ENCODE measurements around the gene GRM5. TPM values are rescaled to one million over a fixed set of nuclear protein-coding genes. Genes with fewer than 3 reads are reported as not detected.

Gene GRM5
- total RNA-seq, 1 experiment from 2014 or later, result not detected

DNA sequence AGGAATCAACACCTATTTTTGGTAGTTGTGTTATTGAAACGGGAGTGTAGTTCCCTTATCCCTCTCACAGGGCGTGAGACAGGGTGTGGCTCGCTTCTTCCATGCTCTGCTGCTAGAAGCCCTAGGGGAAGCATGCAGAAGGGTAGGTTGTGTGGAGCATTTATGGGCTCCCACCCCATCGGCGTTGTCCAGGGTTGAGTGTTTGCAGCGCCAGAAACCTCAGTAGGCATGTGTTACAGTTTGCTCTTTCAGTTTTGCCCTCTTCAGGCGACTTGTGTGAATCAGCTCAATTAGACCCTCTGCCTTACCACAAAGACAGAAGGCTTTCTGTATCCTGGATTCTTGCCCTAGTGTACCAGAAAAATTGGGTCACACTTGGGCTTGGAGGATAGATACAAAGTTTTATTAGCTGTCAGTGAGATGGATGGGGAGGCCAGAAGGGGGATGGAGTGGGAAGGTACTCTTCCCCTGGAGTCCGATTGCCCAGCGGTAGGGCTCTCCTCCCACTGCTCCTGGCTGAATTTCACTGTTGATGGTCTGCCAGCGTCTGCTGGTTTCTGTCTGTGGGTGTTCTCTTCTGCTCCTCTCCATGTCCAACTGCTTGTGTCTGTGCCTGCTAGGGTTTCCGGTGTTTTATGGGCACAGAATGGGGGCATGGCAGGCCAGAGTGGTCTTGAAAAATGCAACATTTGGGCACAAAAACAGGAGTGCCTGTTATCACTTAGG, 369.9 kb downstream of the GRM5 start:
- Histone ChIP-seq H2AFZ (ENCODE audit: low read length) (no peak overlapping the region), H3K4me3 (ENCODE audit: low read length) (no peak overlapping the region), H4K20me1 (ENCODE audit: low read length) (no peaks in the 10 kb centered on the region), H3K9ac (ENCODE audit: low read length) (no peak overlapping the region), H3K4me2 (ENCODE audit: low read length) (no peak overlapping the region), H3K27ac (ENCODE audit: low read length) (no peak overlapping the region), H3K79me2 (ENCODE audit: low read length) (no peaks in the 10 kb centered on the region), H3K9me2 (replicated peaks; ENCODE audit: low read length) (no peaks in the 10 kb centered on the region), H3K9me3 (ENCODE audit: low read length) (no peaks in the 10 kb centered on the region), H3K4me1 (ENCODE audit: insufficient read depth, low read length) (no peaks in the 10 kb centered on the region), H3F3A (ENCODE audit: low read length, unreplicated experiment) (no peaks in the 10 kb centered on the region), H3K27me3 (ENCODE audit: low read length) (no peaks in the 10 kb centered on the region), H3K36me3 (ENCODE audit: low read depth, low read length) (no peaks in the 10 kb centered on the region)
- TF ChIP-seq EZH2 (IDR thresholded peaks at IDR 0.05; ENCODE audit: low read length, unreplicated experiment), result no peak
- TF ChIP-seq, protein P1, sequence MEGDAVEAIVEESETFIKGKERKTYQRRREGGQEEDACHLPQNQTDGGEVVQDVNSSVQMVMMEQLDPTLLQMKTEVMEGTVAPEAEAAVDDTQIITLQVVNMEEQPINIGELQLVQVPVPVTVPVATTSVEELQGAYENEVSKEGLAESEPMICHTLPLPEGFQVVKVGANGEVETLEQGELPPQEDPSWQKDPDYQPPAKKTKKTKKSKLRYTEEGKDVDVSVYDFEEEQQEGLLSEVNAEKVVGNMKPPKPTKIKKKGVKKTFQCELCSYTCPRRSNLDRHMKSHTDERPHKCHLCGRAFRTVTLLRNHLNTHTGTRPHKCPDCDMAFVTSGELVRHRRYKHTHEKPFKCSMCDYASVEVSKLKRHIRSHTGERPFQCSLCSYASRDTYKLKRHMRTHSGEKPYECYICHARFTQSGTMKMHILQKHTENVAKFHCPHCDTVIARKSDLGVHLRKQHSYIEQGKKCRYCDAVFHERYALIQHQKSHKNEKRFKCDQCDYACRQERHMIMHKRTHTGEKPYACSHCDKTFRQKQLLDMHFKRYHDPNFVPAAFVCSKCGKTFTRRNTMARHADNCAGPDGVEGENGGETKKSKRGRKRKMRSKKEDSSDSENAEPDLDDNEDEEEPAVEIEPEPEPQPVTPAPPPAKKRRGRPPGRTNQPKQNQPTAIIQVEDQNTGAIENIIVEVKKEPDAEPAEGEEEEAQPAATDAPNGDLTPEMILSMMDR (conservative IDR thresholded peaks at IDR 0.05; ENCODE audit: low read depth, low read length), result no peak
- DNase-seq (no peak), ATAC-seq (no peak)
- intact Hi-C loops (cut with micrococcal nuclease), result no loop called here
- no TSS peak for BruUV-seq (replicated peaks)
- ChIA-PET POLR2A (ENCODE audit: unreplicated experiment) (no interaction called here), CTCF (no interaction called here)

DNA sequence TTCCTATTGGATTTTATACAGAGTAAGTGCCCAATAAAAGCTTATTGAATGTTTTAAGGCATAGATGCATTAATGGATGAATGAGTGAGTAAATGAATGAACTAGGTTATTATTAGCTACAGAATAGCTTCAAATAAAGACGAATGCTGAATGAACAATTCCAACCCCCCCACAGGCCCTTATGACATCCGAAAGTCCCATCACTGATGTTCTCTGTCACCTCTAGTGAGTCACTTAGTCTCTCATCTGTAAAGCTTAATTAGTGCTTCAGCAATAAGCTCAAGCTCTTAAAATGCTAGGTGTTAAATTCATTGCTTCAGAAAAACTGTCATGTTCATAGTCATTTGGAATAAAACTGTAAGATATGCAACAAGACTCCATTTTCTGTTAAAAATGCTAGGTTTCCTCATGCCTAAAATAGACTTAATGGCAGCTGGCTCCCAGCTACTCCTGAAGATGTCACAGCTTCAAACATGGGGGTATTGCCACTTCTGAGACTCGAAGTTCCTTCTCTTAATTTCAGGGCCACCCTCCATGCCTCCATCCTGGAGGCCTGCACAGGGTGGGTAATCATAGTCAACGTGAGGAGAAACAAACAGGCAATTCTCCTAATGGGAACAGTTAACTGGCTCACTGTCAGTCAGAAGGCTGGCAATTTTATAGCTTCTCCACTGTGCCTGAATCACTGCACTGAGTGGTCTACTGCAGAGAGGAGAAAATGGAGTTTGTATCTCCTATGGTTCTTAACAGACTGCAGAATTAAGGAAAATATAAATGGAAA, 373.3 kb downstream of the GRM5 start:
- H3K4me1 ChIP-seq (ENCODE audit: insufficient read depth, low read length), result no peaks in the 10 kb centered on the region
- H3K79me2 ChIP-seq (ENCODE audit: low read length), result no peaks in the 10 kb centered on the region
- H3K9ac ChIP-seq (ENCODE audit: low read length), result no peak overlapping the region
- POLR2A ChIA-PET (ENCODE audit: unreplicated experiment), result no interaction called here
- intact Hi-C loops (cut with micrococcal nuclease), result no loop called here
- ATAC-seq (no peak), DNase-seq (no peak)
- H3K36me3 ChIP-seq (ENCODE audit: low read depth, low read length), result no peaks in the 10 kb centered on the region
- no peak overlapping the region for H3K4me3 ChIP-seq (ENCODE audit: low read length)
- H3K9me2 ChIP-seq (replicated peaks; ENCODE audit: low read length), result no peaks in the 10 kb centered on the region
- no peaks in the 10 kb centered on the region for H3K27me3 ChIP-seq (ENCODE audit: low read length)
- TF ChIP-seq EZH2 (IDR thresholded peaks at IDR 0.05; ENCODE audit: low read length, unreplicated experiment), result no peak
- TF ChIP-seq EZH2phosphoT487 (IDR thresholded peaks at IDR 0.05; ENCODE audit: borderline replicate concordance, low read length), result no peak
- TF ChIP-seq, protein P1 (conservative IDR thresholded peaks at IDR 0.05; ENCODE audit: low read depth, low read length), result no peak
- no peaks in the 10 kb centered on the region for H3F3A ChIP-seq (ENCODE audit: low read length, unreplicated experiment)
- CTCF ChIA-PET, result no interaction called here
- H3K9me3 ChIP-seq (ENCODE audit: low read length), result no peaks in the 10 kb centered on the region
- no peaks in the 10 kb centered on the region for H4K20me1 ChIP-seq (ENCODE audit: low read length)
- H2AFZ ChIP-seq (ENCODE audit: low read length), result no peak overlapping the region
- BruUV-seq (replicated peaks), result no TSS peak
- no peak overlapping the region for H3K4me2 ChIP-seq (ENCODE audit: low read length)
- no peak overlapping the region for H3K27ac ChIP-seq (ENCODE audit: low read length)

Data from PC-3 (cell line).